Caco-2 (cell line): ENCODE data around the gene ANKDD1B. TPM values are rescaled to one million over a fixed set of nuclear protein-coding genes. Genes with fewer than 3 reads are reported as not detected.
A peak's percentile ranks its signal among the peaks of the same experiment; 100 is the strongest.

Experiments used
- BruUV-seq: library from RNA; stranded (reverse); fragments of 400-500 nt; replicated peaks from 2 replicates; lab custom pipeline; 2021; lab: Mats Ljungman, UMichigan
- CTCF ChIA-PET: fragments of 300-600 bp; sonication (Branson Sonifier 250); formaldehyde crosslinking; loops from one replicate; lab custom pipeline; 2022; ENCODE audit warnings: antibody characterized with exemption; lab: Charles Lee
- POLR2A ChIA-PET: fragments of 300-600 bp; sonication (Branson Sonifier 250); formaldehyde crosslinking; loops from one replicate; lab custom pipeline; 2022; ENCODE audit warnings: antibody characterized with exemption; lab: Charles Lee
- DNase-seq, 2 experiments: peaks; one replicate each; pipeline versions ENCODE4 v3.0.0 to v3.0.0-alpha.2; 2020 to 2022
- H3K27me3 ChIP-seq: replicated peaks from 2 replicates; pipeline ENCODE4 v1.6.0; 2011; ENCODE audit warnings: low read length; ENCODE audit not compliant: control insufficient read depth, insufficient read depth
- H3K36me3 ChIP-seq: 2 replicates; pipeline ENCODE4 v1.5.1; 2011; ENCODE audit warnings: low read length; ENCODE audit not compliant: control insufficient read depth, insufficient read depth
- H3K4me1 ChIP-seq: fragments of 250-450 bp; sonication (Bioruptor Pico); 2 replicates; pipeline ENCODE4 v1.5.1; 2020; ENCODE audit warnings: mild to moderate bottlenecking
- H3K4me3 ChIP-seq: 2 replicates; pipeline ENCODE4 v1.5.1; 2011; ENCODE audit warnings: low read depth, mild to moderate bottlenecking, control low read depth, low read length
- H3K9me3 ChIP-seq: fragments of 250-450 bp; sonication (Bioruptor Pico); 2 replicates; pipeline ENCODE4 v1.5.1; 2020; ENCODE audit warnings: mild to moderate bottlenecking, moderate library complexity
- H3K27ac Mint-ChIP-seq: one replicate; pipeline ENCODE4 v1.8.0; 2022; ENCODE audit warnings: mixed read lengths; ENCODE audit not compliant: unreplicated experiment
- H3K27me3 Mint-ChIP-seq: one replicate; pipeline ENCODE4 v1.8.0; 2022; ENCODE audit warnings: mixed read lengths; ENCODE audit not compliant: insufficient read depth, unreplicated experiment
- H3K36me3 Mint-ChIP-seq: one replicate; pipeline ENCODE4 v1.8.0; 2022; ENCODE audit warnings: mild to moderate bottlenecking, mixed read lengths; ENCODE audit not compliant: insufficient read depth, unreplicated experiment
- H3K4me1 Mint-ChIP-seq: one replicate; pipeline ENCODE4 v1.8.0; 2022; ENCODE audit warnings: low read depth, mixed read lengths; ENCODE audit not compliant: unreplicated experiment
- H3K4me3 Mint-ChIP-seq: one replicate; pipeline ENCODE4 v1.8.0; 2022; ENCODE audit warnings: mild to moderate bottlenecking, moderate library complexity, mixed read lengths; ENCODE audit not compliant: unreplicated experiment
- H3K9me3 Mint-ChIP-seq: one replicate; pipeline ENCODE4 v1.8.0; 2022; ENCODE audit warnings: mixed read lengths; ENCODE audit not compliant: unreplicated experiment
- CTCF ChIP-seq, 2 experiments: fragments of 200-600 bp in 1 of 2; IDR thresholded peaks; 1 replicate in 1 of 2; 2 replicates in 1 of 2; pipeline versions ENCODE4 v1.5.1 to v1.8.0; 2011 to 2022; ENCODE audit warnings: antibody characterized with exemption in 1 of 2, control low read depth in 1 of 2, inconsistent platforms in 1 of 2, low read depth in 1 of 2, low read length in 1 of 2, mild to moderate bottlenecking in 1 of 2, moderate library complexity in 1 of 2; ENCODE audit not compliant: insufficient read depth in 1 of 2, severe bottlenecking in 1 of 2, unreplicated experiment in 1 of 2
- intact Hi-C: fragments of 100-400 bp; cut with micrococcal nuclease; formaldehyde crosslinking; loops from one replicate; pipeline ENCODE4 v1.10.0; 2022; ENCODE audit not compliant: unreplicated experiment
- total RNA-seq: library from RNA; stranded (reverse); gene quantifications from 2 replicates; pipeline ENCODE4 v1.2.3, GENCODE V29; 2022

Gene ANKDD1B
- total RNA-seq, 1 experiment from 2014 or later, result 0.88 TPM

- Mint-ChIP-seq H3K4me1 (peaks cover 9% of the 10 kb centered on the region), H3K4me3 (no peak overlapping the region), H3K9me3 (no peaks in the 10 kb centered on the region), H3K27me3 (no peaks in the 10 kb centered on the region), H3K36me3 (peaks cover 8% of the 10 kb centered on the region), H3K27ac (no peak overlapping the region)
- ChIA-PET POLR2A (no interaction called here), CTCF (no interaction called here)
- DNase-seq, result peak in 1 of 2 experiments; percentile 14
- no peak for TF ChIP-seq CTCF (IDR thresholded peaks at IDR 0.05; ENCODE audit: insufficient read depth in 1 of 2, low read depth in 1 of 2, low read length in 1 of 2, severe bottlenecking in 1 of 2, unreplicated experiment in 1 of 2)
- Histone ChIP-seq H3K27me3 (no peaks in the 10 kb centered on the region), H3K9me3 (no peaks in the 10 kb centered on the region), H3K4me1 (0 out of 2 replicates have a peak, but pooled peaks cover 1% of the 10 kb centered on the region), H3K36me3 (no peaks in the 10 kb centered on the region), H3K4me3 (no peak overlapping the region)
- no TSS peak for BruUV-seq
- intact Hi-C loops, result no loop called here
Observed at GRCh38 chr5:75720882-75721281, 109.6 kb downstream of the ANKDD1B start.

Other genes with a start within 250 kb of the ANKDD1B start
- 42.7 and 44.3 TPM in 2 replicates for gene CERT1, start 99.8 kb upstream of the ANKDD1B start, total RNA-seq
- 7.5 and 11.1 TPM in 2 replicates for gene POLK, start 99.6 kb upstream of the ANKDD1B start, total RNA-seq
- 12.7 and 13.6 TPM in 2 replicates for gene POC5, start 106.0 kb downstream of the ANKDD1B start, total RNA-seq